GM12878 (cell line): ENCODE data around the gene RARG. TPM values are rescaled to one million over a fixed set of nuclear protein-coding genes. Genes with fewer than 3 reads are reported as not detected.

ENCODE experiments used
- ATAC-seq: fragments of 200-7000 bp; cut with Tn5 transposase; 3 replicates; pipeline ENCODE4 v1.9.1; 2020; ENCODE audit warnings: mild to moderate bottlenecking, moderate library complexity
- BruUV-seq: library from RNA; stranded (reverse); fragments of 400-500 nt; replicated peaks from 2 replicates; lab custom pipeline; 2021; lab: Mats Ljungman, UMichigan
- CTCF ChIA-PET: fragments of 300-600 bp; sonication (Branson Sonifier 250); formaldehyde crosslinking; extraction: SDS; loops from one replicate; lab custom pipeline; 2021; ENCODE audit warnings: inconsistent platforms; lab: Yijun Ruan, JAX
- POLR2A ChIA-PET: fragments of 350-600 bp; formaldehyde crosslinking; extraction: SDS; loops from one replicate; lab custom pipeline; 2021; ENCODE audit warnings: inconsistent platforms; lab: Charles Lee
- RAD21 ChIA-PET: fragments of 300-600 bp; sonication (Branson Sonifier 250); formaldehyde crosslinking; loops from one replicate; lab custom pipeline; 2023; ENCODE audit warnings: antibody characterized with exemption; ENCODE audit not compliant: unreplicated experiment; lab: Charles Lee
- SMC1A ChIA-PET: fragments of 300-600 bp; sonication (Branson Sonifier 250); formaldehyde crosslinking; loops from one replicate; lab custom pipeline; 2023; ENCODE audit not compliant: unreplicated experiment, uncharacterized antibody; lab: Charles Lee
- DNase-seq: peaks from one replicate; pipeline ENCODE4 v3.0.0-alpha.2; 2011; ENCODE audit warnings: low read depth, low spot score
- FAIRE-seq: peaks from 3 replicates; lab custom pipeline; 2011; peaks lifted over from hg19 to GRCh38; lab: Jason Lieb, UNC
- H2AFZ ChIP-seq: 2 replicates; pipeline ENCODE4 v1.6.0; 2011; ENCODE audit warnings: low read depth, low read length, control low read depth; ENCODE audit not compliant: control insufficient read depth
- H3K27ac ChIP-seq: 2 replicates; pipeline ENCODE4 v1.5.1; 2011; ENCODE audit warnings: control low read depth; ENCODE audit not compliant: control insufficient read depth, insufficient read depth
- H3K27me3 ChIP-seq, 2 experiments: replicated peaks in 1 of 2; 2 replicates each; pipeline versions ENCODE4 v1.6.0 to v1.6.1; 2011; ENCODE audit warnings: low read length in 1 of 2; ENCODE audit not compliant: control insufficient read depth in 2 of 2, insufficient read depth in 2 of 2
- H3K36me3 ChIP-seq, 2 experiments: 2 replicates each; pipeline ENCODE4 v1.5.1; 2011; ENCODE audit warnings: low read length in 1 of 2; ENCODE audit not compliant: control insufficient read depth in 2 of 2, insufficient read depth in 2 of 2
- H3K4me1 ChIP-seq: 2 replicates; pipeline ENCODE4 v1.6.1; 2011; ENCODE audit warnings: mild to moderate bottlenecking, low read length, moderate library complexity, mixed read lengths; ENCODE audit not compliant: control insufficient read depth, insufficient read depth
- H3K4me2 ChIP-seq: 2 replicates; pipeline ENCODE4 v1.6.0; 2011; ENCODE audit warnings: control low read depth; ENCODE audit not compliant: control insufficient read depth, insufficient read depth
- H3K4me3 ChIP-seq: fragments of 200-600 bp; sonication (generic); 2 replicates; pipeline ENCODE4 v1.5.1; 2016
- H3K79me2 ChIP-seq: 2 replicates; pipeline ENCODE4 v1.6.0; 2011; ENCODE audit warnings: low read length; ENCODE audit not compliant: control insufficient read depth, insufficient read depth
- H3K9ac ChIP-seq: 2 replicates; pipeline ENCODE4 v1.8.0; 2011; ENCODE audit warnings: low read length, control low read depth, mixed read lengths; ENCODE audit not compliant: control insufficient read depth, insufficient read depth
- H3K9me3 ChIP-seq: replicated peaks from 3 replicates; pipeline ENCODE4 v1.5.1; 2011; ENCODE audit warnings: mild to moderate bottlenecking, low read length; ENCODE audit not compliant: control insufficient read depth, insufficient read depth
- H4K20me1 ChIP-seq: 2 replicates; pipeline ENCODE4 v1.6.0; 2011; ENCODE audit not compliant: control insufficient read depth, insufficient read depth
- DPF2 ChIP-seq: fragments of 450-650 bp; IDR thresholded peaks from 2 replicates; pipeline ENCODE4 v1.6.1; 2017; ENCODE audit warnings: mild to moderate bottlenecking
- ELK1 ChIP-seq: IDR thresholded peaks from 2 replicates; pipeline ENCODE4 v1.6.1; 2012; ENCODE audit warnings: low read depth, low read length, improper control_type of control experiment
- WGBS: methylation state at CpG from one replicate; pipeline ENCODE4 v1.1.6; 2016; ENCODE audit warnings: low lambda C conversion rate; ENCODE audit not compliant: insufficient replicate concordance, insufficient coverage; ENCODE audit errors: missing lambda C conversion rate; 5-methylcytosine and 5-hydroxymethylcytosine counted together
- in situ Hi-C: fragments of 300-500 bp; cut with MboI; formaldehyde crosslinking; loops from 9 replicates; pipeline ENCODE4 v1.14.3; 2018; ENCODE audit warnings: mixed read lengths
- intact Hi-C: fragments of 100-400 bp; cut with micrococcal nuclease; formaldehyde crosslinking; loops from one replicate; pipeline ENCODE4 v1.14.2; 2022; ENCODE audit not compliant: unreplicated experiment
- polyA plus RNA-seq, 11 experiments: library from polyadenylated mRNA; depleted of rRNA in 4 of 11; unstranded in 6 of 11; stranded (reverse) in 5 of 11; fragments of >200 nt; fragmentation: Nextera tagmentation in 4 of 11; fragmentation: Illumina TruSeq in 1 of 11; extraction: Ambion mirVana in 4 of 11; extraction: Trizol in 1 of 11; gene quantifications; 1 replicate in 1 of 11; 2 replicates in 10 of 11; pipeline versions ENCODE4 v1.2.1 to v1.2.3, GENCODE V29; 2011 to 2016; ENCODE audit warnings: inconsistent platforms in 2 of 11, missing spikeins in 2 of 11, low read depth in 1 of 11
- total RNA-seq, 4 experiments: library from RNA; depleted of rRNA in 3 of 4; stranded (reverse); fragments of >200 nt in 3 of 4; fragmentation: Illumina TruSeq in 1 of 4; extraction: Trizol in 1 of 4; gene quantifications; 2 replicates each; pipeline versions ENCODE4 v1.2.1 to v1.2.3, GENCODE V29; 2013 to 2021

The RARG gene
- total and polyA plus RNA-seq, 10 of the 15 experiments (the other 5 are each of a cell fraction or from before 2014, with no cell fraction given) = 0.27 to 8.1 (median 4.1) TPM

DNA sequence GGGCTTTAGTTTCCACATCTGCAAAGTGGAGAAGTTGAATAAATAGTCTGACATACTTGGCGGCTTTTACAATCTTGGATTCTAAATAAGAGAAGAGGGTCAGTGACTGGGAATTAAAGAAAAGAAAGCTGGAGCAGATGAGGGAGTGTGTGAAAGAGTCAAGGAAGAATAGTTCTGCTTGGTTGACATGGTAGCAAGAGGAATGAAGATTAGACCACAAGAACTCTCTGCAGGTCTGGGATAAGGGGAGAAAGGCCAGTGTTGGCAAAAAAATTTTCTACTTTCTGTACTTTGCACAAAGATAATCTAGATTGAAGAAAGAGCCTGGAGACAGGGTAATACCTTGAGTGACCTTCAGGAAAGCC is 30.9 kb downstream of the RARG start:
- WGBS = 4% methylated on average over 1 of the region's 1 CpG
- ATAC-seq = no peak
- BruUV-seq = no TSS peak
- H4K20me1 ChIP-seq = no peaks in the 10 kb centered on the region
- TF ChIP-seq ELK1 (0 out of 2 replicates have a peak, but pooled peaks have one; percentile 17), DPF2 (no peak)
- H3K79me2 ChIP-seq = peaks cover 63% of the 10 kb centered on the region
- intact Hi-C loops (loop anchor here (2.0 kb wide), 1 partner anchor 20 kb away; the partner anchor contains the start of genes CSAD and ZNF740), in situ Hi-C loops (no loop called here)
- no peak for DNase-seq
- no peak overlapping the region for H2AFZ ChIP-seq
- H3K27me3 ChIP-seq = no peaks in the 10 kb centered on the region
- no peak for FAIRE-seq
- RAD21 ChIA-PET = interaction anchor here (0.6 to 4.8 kb wide), 13 partner anchors 9 to 67 kb away, joined by 3 to 26 read pairs (median 5); partner anchors contain the start of genes CSAD, ESPL1 and ZNF740
- H3K4me3 ChIP-seq = peak overlapping the region; percentile 90
- POLR2A ChIA-PET = interaction anchor here (0.7 to 5.1 kb wide), 11 partner anchors 8 to 132 kb away, joined by 3 to 47 read pairs (median 4); partner anchors contain the start of genes CSAD, ITGB7, PFDN5 and ZNF740
- SMC1A ChIA-PET = interaction anchor here (0.6 to 6.0 kb wide), 19 partner anchors 9 to 128 kb away, joined by 3 to 29 read pairs (median 4); partner anchors contain the start of genes AAAS, CSAD, ESPL1 and ZNF740
- peak overlapping the region; percentile 84 for H3K4me2 ChIP-seq
- peaks cover 47% of the 10 kb centered on the region for H3K4me1 ChIP-seq
- peak overlapping the region; percentile 69 for H3K27ac ChIP-seq
- H3K9ac ChIP-seq = peak overlapping the region; percentile 42
- H3K9me3 ChIP-seq = no peaks in the 10 kb centered on the region
- peaks cover 17 to 28% of the 10 kb centered on the region in 2 experiments for H3K36me3 ChIP-seq
- CTCF ChIA-PET = interaction anchor here (1.0 to 7.7 kb wide), 17 partner anchors 10 to 136 kb away, joined by 3 to 78 read pairs (median 4); partner anchors contain the start of genes AAAS, ESPL1, ITGB7 and PFDN5
